OCI-LY3 (cell line): ENCODE data around the gene SF3B1.
"Not testable (repeated sequence)": the region's sequence is repeated elsewhere in the genome, so short reads cannot be mapped to it uniquely, and the experiment has no call there.

Source experiments
- H2AFZ ChIP-seq: fragments of 200-600, 300-600 bp; shearing (Covaris generic); 2 replicates; pipeline ENCODE4 v1.6.0; 2014; ENCODE audit warnings: antibody characterized with exemption, low read depth, low read length
- H3K27ac ChIP-seq: fragments of 200-600, 300-600 bp; sonication (generic); 2 replicates; pipeline ENCODE4 v1.5.1; 2014; ENCODE audit warnings: mild to moderate bottlenecking, low read length, moderate library complexity, mixed read lengths
- H3K27me3 ChIP-seq: fragments of 200-600, 300-600 bp; sonication (generic); 2 replicates; pipeline ENCODE4 v1.6.1; 2014; ENCODE audit warnings: low read depth, low read length, mixed read lengths
- H3K36me3 ChIP-seq: fragments of 200-600, 300-600 bp; sonication (generic); replicated peaks from 2 replicates; pipeline ENCODE3; 2014; ENCODE audit warnings: low read depth, low read length, mixed read lengths
- H3K4me1 ChIP-seq: fragments of 300-600, 200-600 bp; sonication (generic); 2 replicates; pipeline ENCODE4 v1.6.1; 2014; ENCODE audit warnings: low read length, mixed read lengths
- H3K4me2 ChIP-seq: fragments of 200-600, 300-600 bp; sonication (generic); 2 replicates; pipeline ENCODE4 v1.6.1; 2014; ENCODE audit warnings: low read length, mixed read lengths
- H3K4me3 ChIP-seq: fragments of 300-600, 200-600 bp; sonication (generic); 2 replicates; pipeline ENCODE4 v1.5.1; 2014; ENCODE audit warnings: antibody characterized with exemption, mild to moderate bottlenecking, low read length, moderate library complexity
- H3K79me2 ChIP-seq: fragments of 300-600, 200-600 bp; shearing (Covaris generic); 2 replicates; pipeline ENCODE4 v1.6.1; 2014; ENCODE audit warnings: mild to moderate bottlenecking, low read length, mixed read lengths
- H3K9ac ChIP-seq: fragments of 300-600, 200-600 bp; shearing (Covaris generic); 2 replicates; pipeline ENCODE4 v1.6.0; 2014; ENCODE audit warnings: mild to moderate bottlenecking, low read length, moderate library complexity
- H3K9me3 ChIP-seq: fragments of 200-600, 300-600 bp; shearing (Covaris generic); 2 replicates; pipeline ENCODE4 v1.6.1; 2014; ENCODE audit warnings: low read length, mixed read lengths; ENCODE audit not compliant: insufficient read depth
- H4K20me1 ChIP-seq: fragments of 200-600, 300-600 bp; sonication (generic); 2 replicates; pipeline ENCODE4 v1.6.1; 2016; ENCODE audit warnings: low read length, mixed read lengths; ENCODE audit not compliant: insufficient read depth
- CTCF ChIP-seq: fragments of 200-600, 300-600 bp; sonication (generic); IDR thresholded peaks from 2 replicates; pipeline ENCODE4 v1.5.1; 2014; ENCODE audit warnings: antibody characterized with exemption, low read length, low read depth
- EZH2phosphoT487 ChIP-seq: fragments of 200-600 bp; shearing (Covaris generic); IDR thresholded peaks from 2 replicates; pipeline ENCODE4 v1.6.1; 2018; ENCODE audit warnings: antibody characterized with exemption, mixed run types, low read depth

SF3B1 gene

GRCh38 chr2:197381641-197382040 is 53.2 kb downstream of the SF3B1 start:
- Histone ChIP-seq H3K36me3 (no peaks in the 10 kb centered on the region), H3K27me3 (no peaks in the 10 kb centered on the region), H3K4me3 (no peak overlapping the region), H3K4me2 (peak overlapping the region; percentile 14; the same call in 1 of the 2 replicates), H3K9ac (no peak overlapping the region), H3K4me1 (peaks cover 25% of the 10 kb centered on the region), H2AFZ (no peak overlapping the region), H4K20me1 (no peaks in the 10 kb centered on the region), H3K9me3 (no peaks in the 10 kb centered on the region), H3K79me2 (no peaks in the 10 kb centered on the region), H3K27ac (no peak overlapping the region)
- TF ChIP-seq EZH2phosphoT487 (no peak), CTCF (no peak)

GRCh38 chr2:197379918-197380309 is 54.9 kb downstream of the SF3B1 start:
- H3K79me2 ChIP-seq, H3K9ac ChIP-seq, H3K4me3 ChIP-seq, H3K27ac ChIP-seq, H3K9me3 ChIP-seq, H3K36me3 ChIP-seq, H2AFZ ChIP-seq, H4K20me1 ChIP-seq, H3K27me3 ChIP-seq: not testable (repeated sequence)
- H3K4me1 ChIP-seq, result peaks cover 25% of the 10 kb centered on the region
- peak overlapping the region; percentile 22 for H3K4me2 ChIP-seq

- not testable (repeated sequence) for H3K27me3 ChIP-seq, H2AFZ ChIP-seq, H3K27ac ChIP-seq, H4K20me1 ChIP-seq, H3K4me3 ChIP-seq, H3K36me3 ChIP-seq, H3K9ac ChIP-seq, H3K9me3 ChIP-seq, H3K79me2 ChIP-seq
- H3K4me1 ChIP-seq, result peaks cover 25% of the 10 kb centered on the region
- H3K4me2 ChIP-seq, result peak overlapping the region; percentile 22
These were observed 55.4 kb downstream of the SF3B1 start for GRCh38 chr2:197379308-197379917.

GRCh38 chr2:197378494-197379307 is 56.1 kb downstream of the SF3B1 start:
- H2AFZ ChIP-seq, result 0 out of 2 replicates have a peak overlapping the region, but pooled peaks have one; percentile 4
- peak; percentile 88 for TF ChIP-seq CTCF
- no peak for TF ChIP-seq EZH2phosphoT487

GRCh38 chr2:197378086-197378485 is 56.7 kb downstream of the SF3B1 start:
- peaks cover 25% of the 10 kb centered on the region for H3K4me1 ChIP-seq
- no peaks in the 10 kb centered on the region for H3K9me3 ChIP-seq
- no peaks in the 10 kb centered on the region for H4K20me1 ChIP-seq
- 0 out of 2 replicates have a peak overlapping the region, but pooled peaks have one; percentile 4 for H2AFZ ChIP-seq
- H3K4me3 ChIP-seq, result no peak overlapping the region
- H3K79me2 ChIP-seq, result no peaks in the 10 kb centered on the region
- H3K36me3 ChIP-seq, result no peaks in the 10 kb centered on the region
- H3K27me3 ChIP-seq, result no peaks in the 10 kb centered on the region
- peak overlapping the region; percentile 72 for H3K4me2 ChIP-seq
- TF ChIP-seq CTCF, result no peak
- TF ChIP-seq EZH2phosphoT487, result no peak
- H3K27ac ChIP-seq, result no peak overlapping the region
- H3K9ac ChIP-seq, result no peak overlapping the region

More at GRCh38 chr2:197378494-197379307, 56.1 kb downstream of the SF3B1 start:
- Histone ChIP-seq H3K4me3 (no peak overlapping the region), H3K9me3 (no peaks in the 10 kb centered on the region), H3K79me2 (no peaks in the 10 kb centered on the region), H3K9ac (no peak overlapping the region), H3K4me1 (peaks cover 25% of the 10 kb centered on the region), H3K27me3 (no peaks in the 10 kb centered on the region), H3K36me3 (no peaks in the 10 kb centered on the region), H3K27ac (no peak overlapping the region), H3K4me2 (0 out of 2 replicates have a peak overlapping the region, but pooled peaks have one; percentile 72), H4K20me1 (no peaks in the 10 kb centered on the region)
